CD4-positive, CD25-positive, alpha-beta regulatory T cell (primary cell): Measurements from ENCODE around the gene ADCY10. TPM values are rescaled to one million over a fixed set of nuclear protein-coding genes. Genes with fewer than 3 reads are reported as not detected.

Experiments
- ATAC-seq, 2 donors: fragments of 150-1000 bp; cut with Tn5 transposase; one replicate each; pipeline ENCODE4 v1.10.0; 2021; ENCODE audit warnings: low read depth in 2 of 2, moderate number of reproducible peaks in 2 of 2, moderate library complexity in 1 of 2
- DNase-seq, 3 donors: peaks; one replicate each; pipeline versions ENCODE4 v3.0.0 to v3.0.0-alpha.2; 2012 to 2022; ENCODE audit warnings: mixed read lengths in 1 of 3
- H3K27ac ChIP-seq: one replicate; pipeline ENCODE4 v1.7.0; 2013; ENCODE audit warnings: mild to moderate bottlenecking, low read length; ENCODE audit not compliant: insufficient read depth, poor library complexity, severe bottlenecking
- H3K27me3 ChIP-seq: one replicate; pipeline ENCODE4 v1.7.0; 2013; ENCODE audit warnings: low read length; ENCODE audit not compliant: control insufficient read depth, insufficient read depth
- H3K36me3 ChIP-seq: one replicate; pipeline ENCODE4 v1.7.0; 2013; ENCODE audit warnings: mild to moderate bottlenecking, low read length, moderate library complexity; ENCODE audit not compliant: control insufficient read depth, insufficient read depth
- H3K4me1 ChIP-seq: 2 replicates; pipeline ENCODE4 v1.7.0; 2013; ENCODE audit warnings: mild to moderate bottlenecking, low read length; ENCODE audit not compliant: insufficient read depth, control insufficient read depth, poor library complexity, severe bottlenecking
- H3K4me3 ChIP-seq: one replicate; pipeline ENCODE4 v1.7.0; 2013; ENCODE audit warnings: low read depth, mild to moderate bottlenecking, low read length, moderate library complexity
- H3K9me3 ChIP-seq, 2 experiments: 1 replicate in 1 of 2; 2 replicates in 1 of 2; pipeline ENCODE4 v1.7.0; 2013; ENCODE audit warnings: low read length in 2 of 2, mild to moderate bottlenecking in 1 of 2, moderate library complexity in 1 of 2; ENCODE audit not compliant: control insufficient read depth in 2 of 2
- H3K27ac Mint-ChIP-seq, 3 donors: one replicate each; pipeline ENCODE4 v1.8.0; 2020 to 2022; ENCODE audit warnings: mild to moderate bottlenecking in 3 of 3, mixed read lengths in 3 of 3, moderate library complexity in 2 of 3
- H3K27me3 Mint-ChIP-seq: one replicate; pipeline ENCODE4 v1.8.0; 2022; ENCODE audit warnings: mild to moderate bottlenecking, mixed read lengths
- H3K36me3 Mint-ChIP-seq: one replicate; pipeline ENCODE4 v1.8.0; 2020; ENCODE audit warnings: mixed read lengths
- H3K4me1 Mint-ChIP-seq, 4 donors: one replicate each; pipeline ENCODE4 v1.8.0; 2020 to 2022; ENCODE audit warnings: mixed read lengths in 4 of 4, mild to moderate bottlenecking in 1 of 4
- H3K4me3 Mint-ChIP-seq, 4 donors: one replicate each; pipeline ENCODE4 v1.8.0; 2020 to 2022; ENCODE audit warnings: mild to moderate bottlenecking in 4 of 4, mixed read lengths in 4 of 4, moderate library complexity in 3 of 4
- H3K9me3 Mint-ChIP-seq, 7 donors: one replicate each; pipeline ENCODE4 v1.8.0; 2020 to 2022; ENCODE audit warnings: mixed read lengths in 7 of 7, mild to moderate bottlenecking in 3 of 7, moderate library complexity in 2 of 7
- polyA plus RNA-seq, 4 donors: library from polyadenylated mRNA; unstranded; fragments of 300-500 nt; fragmentation: Illumina TruSeq; gene quantifications; one replicate each; pipeline ENCODE4 v1.2.3, GENCODE V29; 2021
- total RNA-seq: library from RNA; stranded (reverse); gene quantifications from one replicate; pipeline ENCODE4 v1.2.3, GENCODE V29; 2022

Gene ADCY10
- total and polyA plus RNA-seq, 5 donors from 2014 or later: 0.10 TPM; not detected in 4

DNA sequence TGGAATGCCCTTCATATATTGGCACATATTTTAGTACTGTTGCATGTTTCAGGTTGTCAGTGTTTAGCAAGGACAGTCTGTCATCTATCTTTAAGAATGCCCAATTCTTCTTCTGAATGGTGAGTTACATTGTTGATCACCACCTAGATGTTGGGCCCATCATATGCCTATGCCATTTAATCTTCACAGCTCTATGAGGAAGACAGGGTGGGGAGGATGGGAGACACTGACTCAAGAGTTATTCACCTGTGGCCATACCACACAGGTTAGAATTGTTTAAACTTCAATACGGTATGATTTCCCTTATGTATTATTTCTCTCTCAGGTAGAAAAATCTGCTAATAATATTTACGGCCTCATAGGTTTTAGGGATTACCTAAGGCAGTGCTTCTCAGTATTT, 147.4 kb downstream of the ADCY10 start:
- no peaks in the 10 kb centered on the region for H3K9me3 Mint-ChIP-seq
- peaks cover 34% of the 10 kb centered on the region for H3K36me3 Mint-ChIP-seq
- H3K4me1 Mint-ChIP-seq: peaks cover 7 to 10% (median 9%) of the 10 kb centered on the region in 4 donors
- peaks cover 4% of the 10 kb centered on the region for H3K4me1 ChIP-seq
- H3K36me3 ChIP-seq: no peaks in the 10 kb centered on the region
- no peak for ATAC-seq
- no peak overlapping the region for H3K4me3 Mint-ChIP-seq
- no peak overlapping the region for H3K27ac Mint-ChIP-seq
- H3K27me3 ChIP-seq: no peaks in the 10 kb centered on the region
- H3K4me3 ChIP-seq: no peak overlapping the region
- no peaks in the 10 kb centered on the region for H3K9me3 ChIP-seq
- DNase-seq: no peak
- no peak overlapping the region for H3K27ac ChIP-seq
- no peaks in the 10 kb centered on the region for H3K27me3 Mint-ChIP-seq

DNA sequence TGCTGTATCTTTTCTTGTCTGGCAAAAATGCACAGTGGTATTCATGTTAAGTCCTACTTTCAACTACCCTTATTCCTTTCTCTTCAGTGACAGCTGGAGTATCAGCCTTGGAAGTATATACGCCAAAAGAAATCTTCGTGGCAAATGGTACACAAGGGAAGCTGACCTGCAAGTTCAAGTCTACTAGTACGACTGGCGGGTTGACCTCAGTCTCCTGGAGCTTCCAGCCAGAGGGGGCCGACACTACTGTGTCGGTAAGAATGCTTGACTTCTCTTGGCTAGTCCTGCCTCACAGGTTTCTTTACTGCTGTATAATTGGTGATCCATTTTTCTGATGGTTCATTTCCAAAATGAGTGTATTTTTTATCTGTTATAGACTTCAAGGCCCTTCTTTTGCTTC, 148.4 kb downstream of the ADCY10 start:
- peaks cover 34% of the 10 kb centered on the region for H3K36me3 Mint-ChIP-seq
- Histone ChIP-seq H3K4me3 (no peak overlapping the region), H3K9me3 (no peaks in the 10 kb centered on the region), H3K27ac (no peak overlapping the region), H3K27me3 (no peaks in the 10 kb centered on the region), H3K36me3 (no peaks in the 10 kb centered on the region), H3K4me1 (peaks cover 4% of the 10 kb centered on the region)
- H3K27me3 Mint-ChIP-seq: no peaks in the 10 kb centered on the region
- H3K27ac Mint-ChIP-seq: no peak overlapping the region
- peaks cover 7 to 17% (median 10%) of the 10 kb centered on the region in 4 donors for H3K4me1 Mint-ChIP-seq
- ATAC-seq: no peak
- H3K4me3 Mint-ChIP-seq: no peak overlapping the region
- peaks cover 0 to 2% (median 0%) of the 10 kb centered on the region in 7 donors for H3K9me3 Mint-ChIP-seq
- DNase-seq: no peak

DNA sequence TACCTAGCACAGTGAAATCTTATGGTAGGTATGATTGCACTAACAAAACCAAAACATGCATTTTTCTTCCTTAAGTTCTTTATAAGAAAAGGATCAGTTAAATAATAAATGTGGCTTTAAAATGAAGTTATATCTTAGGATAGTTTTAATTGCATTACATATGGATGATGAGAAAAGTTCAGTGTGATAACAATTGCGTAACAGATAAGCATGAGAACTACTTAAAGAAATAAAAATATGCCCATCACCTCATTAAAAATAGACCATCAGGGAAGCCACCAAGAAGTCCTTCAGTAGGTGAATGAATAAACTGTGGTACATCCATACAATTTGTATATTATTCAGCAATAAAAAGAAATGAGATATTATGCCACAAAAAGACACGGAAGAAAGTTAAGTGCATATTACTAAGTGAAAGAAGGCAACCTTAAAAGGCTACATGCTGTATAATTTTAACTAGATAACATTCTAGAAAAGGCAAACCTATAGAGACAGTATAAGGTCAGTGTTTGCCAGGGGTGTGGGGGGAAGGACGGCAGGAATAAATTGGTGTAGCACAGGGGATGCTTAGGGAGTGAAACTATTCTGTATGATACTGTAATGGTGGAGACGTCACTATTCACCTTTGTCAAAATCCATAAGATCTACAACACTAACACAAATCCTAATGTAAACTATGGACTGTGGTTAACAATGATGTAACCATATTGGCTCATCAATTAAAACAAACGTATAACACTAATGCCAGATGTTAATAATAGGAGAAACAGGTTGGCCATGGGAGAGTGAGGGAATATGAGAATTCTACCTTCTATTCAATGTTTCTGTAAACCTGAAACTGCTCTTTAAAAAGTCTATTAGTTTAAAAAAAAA, 149.2 kb downstream of the ADCY10 start:
- Histone ChIP-seq H3K27ac (no peak overlapping the region), H3K36me3 (no peaks in the 10 kb centered on the region), H3K4me1 (peaks cover 4% of the 10 kb centered on the region), H3K27me3 (no peaks in the 10 kb centered on the region), H3K9me3 (no peaks in the 10 kb centered on the region), H3K4me3 (no peak overlapping the region)
- Mint-ChIP-seq H3K27me3 (no peaks in the 10 kb centered on the region), H3K36me3 (peaks cover 27% of the 10 kb centered on the region), H3K9me3 (peaks cover 0 to 2% (median 0%) of the 10 kb centered on the region in 7 donors), H3K4me1 (peaks cover 7 to 17% (median 10%) of the 10 kb centered on the region in 4 donors), H3K4me3 (no peak overlapping the region), H3K27ac (no peak overlapping the region)
- no peak for DNase-seq
- ATAC-seq: no peak

DNA sequence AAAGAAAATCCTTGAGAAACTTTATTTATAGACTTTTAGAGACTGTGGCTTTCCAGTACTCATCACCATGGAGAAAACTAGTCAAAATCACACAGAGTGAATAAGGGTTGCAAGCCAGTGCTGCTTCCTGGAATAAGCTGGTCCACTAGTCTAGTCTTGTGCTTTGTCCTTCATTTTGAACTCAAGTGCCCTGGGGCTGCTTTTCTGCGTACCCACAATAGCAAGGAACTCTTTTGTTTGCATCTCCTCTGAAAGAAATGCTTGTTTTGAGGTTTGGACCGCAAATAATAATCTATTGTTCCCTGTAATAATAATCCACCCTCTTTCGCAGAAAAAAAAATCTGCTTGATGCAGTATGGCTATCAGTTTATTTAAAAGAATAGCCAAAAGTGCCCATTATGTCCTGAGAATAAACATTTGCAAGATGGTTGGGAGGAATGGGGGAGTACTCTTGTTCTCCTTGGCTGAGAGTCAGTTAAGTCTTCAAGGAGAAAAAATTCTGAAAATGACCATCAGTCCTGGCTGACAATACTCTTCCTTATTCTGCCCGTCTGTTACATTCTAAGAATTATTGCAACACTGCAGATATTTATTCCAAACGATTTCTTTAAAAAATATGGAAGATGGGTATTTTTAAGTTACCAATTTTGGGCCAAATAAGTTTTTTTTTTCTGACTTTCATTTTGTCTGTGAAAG, 150.3 kb downstream of the ADCY10 start:
- H3K27ac Mint-ChIP-seq: no peak overlapping the region
- no peaks in the 10 kb centered on the region for H3K27me3 ChIP-seq
- no peak overlapping the region for H3K27ac ChIP-seq
- H3K4me1 ChIP-seq: peaks cover 4% of the 10 kb centered on the region
- DNase-seq: no peak
- ATAC-seq: no peak
- H3K36me3 Mint-ChIP-seq: peaks cover 20% of the 10 kb centered on the region
- H3K4me1 Mint-ChIP-seq: peaks cover 7 to 17% (median 10%) of the 10 kb centered on the region in 4 donors
- no peaks in the 10 kb centered on the region for H3K27me3 Mint-ChIP-seq
- H3K36me3 ChIP-seq: no peaks in the 10 kb centered on the region
- H3K4me3 ChIP-seq: no peak overlapping the region
- no peak overlapping the region for H3K4me3 Mint-ChIP-seq
- H3K9me3 ChIP-seq: no peaks in the 10 kb centered on the region
- peaks cover 0 to 2% (median 0%) of the 10 kb centered on the region in 7 donors for H3K9me3 Mint-ChIP-seq

DNA sequence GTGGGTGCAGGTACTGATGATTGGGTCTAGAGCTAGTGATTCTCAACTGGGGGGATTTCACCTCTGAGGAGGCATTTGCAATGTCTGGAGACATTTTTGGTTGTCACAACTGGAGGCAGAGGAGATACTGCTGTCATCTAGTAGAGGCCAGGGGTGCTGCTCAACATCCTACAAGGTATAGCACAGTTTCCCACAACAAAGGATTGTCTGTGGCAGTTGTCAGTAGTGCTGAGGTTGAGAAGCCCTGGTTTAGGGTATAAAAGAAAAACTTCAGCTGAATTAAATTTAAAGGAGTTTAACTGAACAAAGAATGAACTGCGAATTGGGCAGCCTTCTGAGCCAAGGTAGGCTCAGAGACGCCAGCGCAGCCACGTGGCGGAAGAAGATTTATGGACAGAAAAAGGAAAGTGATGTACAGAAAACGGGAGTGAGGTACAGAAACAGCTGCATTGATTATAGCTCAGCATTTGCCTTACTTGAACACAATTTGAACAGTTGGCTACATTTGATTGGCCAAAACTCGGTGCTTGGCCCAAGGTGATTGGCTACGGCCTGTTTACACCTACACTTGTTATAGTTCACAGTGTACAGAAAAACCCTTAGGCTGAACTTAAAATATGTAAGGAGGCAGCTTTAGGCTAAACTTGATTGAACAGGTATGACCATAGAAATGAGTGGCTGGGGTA, 151.7 kb downstream of the ADCY10 start:
- H3K27ac Mint-ChIP-seq: peak overlapping the region in 1 of 3 donors; percentile 72
- no peak overlapping the region for H3K4me3 ChIP-seq
- H3K4me1 ChIP-seq: peaks cover 4% of the 10 kb centered on the region
- peak; percentile 71 to 73 for ATAC-seq
- peaks cover 7 to 20% (median 9%) of the 10 kb centered on the region in 4 donors for H3K4me1 Mint-ChIP-seq
- no peaks in the 10 kb centered on the region for H3K27me3 ChIP-seq
- H3K36me3 Mint-ChIP-seq: peaks cover 8% of the 10 kb centered on the region
- DNase-seq: peak in 2 of 3 donors; percentile 25 to 26
- no peaks in the 10 kb centered on the region for H3K9me3 ChIP-seq
- peaks cover 0 to 2% (median 0%) of the 10 kb centered on the region in 7 donors for H3K9me3 Mint-ChIP-seq
- H3K36me3 ChIP-seq: no peaks in the 10 kb centered on the region
- peak overlapping the region in 1 of 4 donors; percentile 12 for H3K4me3 Mint-ChIP-seq
- H3K27me3 Mint-ChIP-seq: no peaks in the 10 kb centered on the region
- no peak overlapping the region for H3K27ac ChIP-seq

DNA sequence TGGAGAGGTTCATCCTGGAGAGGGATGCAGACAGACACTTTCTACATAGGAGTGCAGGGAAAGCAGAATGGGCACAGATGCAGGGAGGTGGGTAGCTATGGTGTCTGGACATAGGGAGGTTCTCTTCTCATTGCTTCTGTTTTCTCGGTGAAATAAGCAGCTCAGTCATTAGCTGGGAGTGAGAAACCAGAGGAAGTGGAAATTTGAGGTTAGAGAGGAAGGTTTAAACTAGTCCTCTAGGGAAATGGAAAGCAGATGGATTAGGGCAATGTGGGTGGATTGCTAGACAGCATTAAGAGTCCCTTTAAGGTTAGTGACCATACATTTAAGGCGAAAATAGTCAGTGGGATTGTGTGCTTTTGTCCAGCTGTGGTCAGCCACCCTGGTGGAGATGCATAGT, 152.5 kb downstream of the ADCY10 start:
- no peak overlapping the region for H3K4me3 Mint-ChIP-seq

More for the DNA sequence above, 152.5 kb downstream of the ADCY10 start:
- peaks cover 7 to 23% (median 11%) of the 10 kb centered on the region in 4 donors for H3K4me1 Mint-ChIP-seq
- ATAC-seq (no peak), DNase-seq (no peak)
- peaks cover 0 to 2% (median 0%) of the 10 kb centered on the region in 7 donors for H3K9me3 Mint-ChIP-seq
- peaks cover 4% of the 10 kb centered on the region for H3K36me3 Mint-ChIP-seq
- no peaks in the 10 kb centered on the region for H3K27me3 ChIP-seq
- no peaks in the 10 kb centered on the region for H3K9me3 ChIP-seq
- H3K27ac Mint-ChIP-seq: peak overlapping the region in 1 of 3 donors; percentile 72
- H3K4me1 ChIP-seq: peaks cover 4% of the 10 kb centered on the region
- H3K27me3 Mint-ChIP-seq: no peaks in the 10 kb centered on the region
- H3K36me3 ChIP-seq: no peaks in the 10 kb centered on the region
- no peak overlapping the region for H3K27ac ChIP-seq
- no peak overlapping the region for H3K4me3 ChIP-seq
